Vagina (tissue), 2 donors: Measurements from ENCODE around the gene LYPD8. TPM values are rescaled to one million over a fixed set of nuclear protein-coding genes. Genes with fewer than 3 reads are reported as not detected.

ENCODE experiments used
- DNase-seq, 2 donors: peaks; one replicate each; pipeline ENCODE4 v3.0.0-alpha.2; 2017; ENCODE audit errors: extremely low spot score in 2 of 2
- H3K27ac ChIP-seq: fragments of 200-600 bp; sonication (generic); one replicate; pipeline ENCODE4 v1.5.1; 2019
- H3K27me3 ChIP-seq: fragments of 200-600 bp; sonication (generic); one replicate; pipeline ENCODE4 v1.5.1; 2019
- H3K36me3 ChIP-seq, 2 donors: fragments of 200-600 bp; sonication (generic); one replicate each; pipeline ENCODE4 v1.5.1; 2017 to 2019
- H3K4me1 ChIP-seq: fragments of 200-600 bp; sonication (generic); one replicate; pipeline ENCODE4 v1.5.1; 2019
- H3K4me3 ChIP-seq, 2 donors: fragments of 200-600 bp; sonication (generic); 1 replicate in 1 of 2; 2 replicates in 1 of 2; pipeline ENCODE4 v1.5.1; 2016 to 2019
- H3K9me3 ChIP-seq: fragments of 200-600 bp; sonication (generic); one replicate; pipeline ENCODE4 v1.5.1; 2019
- POLR2A ChIP-seq, 2 donors: fragments of 450-650 bp; IDR thresholded peaks; one replicate each; pipeline ENCODE4 v1.6.1; 2017; ENCODE audit warnings: antibody characterized with exemption in 2 of 2, mild to moderate bottlenecking in 2 of 2, moderate library complexity in 2 of 2
- POLR2AphosphoS5 ChIP-seq, 2 donors: sonication (generic); formaldehyde crosslinking; IDR thresholded peaks; one replicate each; pipeline ENCODE4 v1.9.0; 2017; ENCODE audit warnings: antibody characterized with exemption in 2 of 2, mild to moderate bottlenecking in 2 of 2, low read depth in 1 of 2; ENCODE audit not compliant: insufficient read depth in 1 of 2
- intact Hi-C: fragments of 100-400 bp; cut with DNase I; formaldehyde crosslinking; loops from one replicate; pipeline ENCODE4 v1.15.1; 2023
- total RNA-seq: library from RNA; depleted of rRNA; stranded (reverse); fragments of >200 nt; gene quantifications from one replicate; pipeline ENCODE4 v1.2.3, GENCODE V29; 2016
- TF ChIP-seq, protein P1 (sequence below), 3 experiments: fragments of 450-650 bp in 2 of 3; fragments of 200-600 bp in 1 of 3; sonication (generic) in 1 of 3; IDR thresholded peaks; one replicate each; pipeline ENCODE4 v1.5.1; 2017 to 2019; ENCODE audit warnings: antibody characterized with exemption in 3 of 3, mild to moderate bottlenecking in 2 of 3, moderate library complexity in 2 of 3

The LYPD8 gene
- total RNA-seq, 1 donor from 2014 or later: not detected

DNA sequence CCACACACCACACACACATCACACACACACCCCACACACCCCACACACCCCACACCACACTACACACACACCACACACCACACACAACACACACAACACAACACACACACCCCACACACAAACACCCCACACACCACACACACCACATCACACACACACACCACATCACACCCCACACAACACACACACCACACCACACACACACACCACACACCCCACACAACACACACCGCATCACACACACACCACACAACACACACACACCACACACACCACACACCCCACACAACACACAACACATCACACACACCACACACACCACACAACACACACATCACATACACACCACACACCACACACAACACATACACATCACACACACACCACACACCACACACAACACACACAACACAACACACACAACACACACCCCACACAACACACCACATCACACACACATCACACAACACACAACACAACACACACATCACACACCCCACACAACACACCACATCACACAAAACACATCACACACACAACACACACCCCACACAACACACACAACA lies 2.4 kb downstream of the LYPD8 start:
- H3K4me3 ChIP-seq: no peak overlapping the region
- no peaks in the 10 kb centered on the region for H3K36me3 ChIP-seq
- no peaks in the 10 kb centered on the region for H3K9me3 ChIP-seq
- H3K4me1 ChIP-seq: no peaks in the 10 kb centered on the region
- no peak overlapping the region for H3K27ac ChIP-seq
- intact Hi-C loops: no loop called here
- no peaks in the 10 kb centered on the region for H3K27me3 ChIP-seq
- DNase-seq: no peak
- TF ChIP-seq POLR2AphosphoS5 (IDR thresholded peaks at IDR 0.05; ENCODE audit: insufficient read depth in 1 of 2, low read depth in 1 of 2) (no peak), POLR2A (IDR thresholded peaks at IDR 0.05) (no peak)
- TF ChIP-seq, protein P1, sequence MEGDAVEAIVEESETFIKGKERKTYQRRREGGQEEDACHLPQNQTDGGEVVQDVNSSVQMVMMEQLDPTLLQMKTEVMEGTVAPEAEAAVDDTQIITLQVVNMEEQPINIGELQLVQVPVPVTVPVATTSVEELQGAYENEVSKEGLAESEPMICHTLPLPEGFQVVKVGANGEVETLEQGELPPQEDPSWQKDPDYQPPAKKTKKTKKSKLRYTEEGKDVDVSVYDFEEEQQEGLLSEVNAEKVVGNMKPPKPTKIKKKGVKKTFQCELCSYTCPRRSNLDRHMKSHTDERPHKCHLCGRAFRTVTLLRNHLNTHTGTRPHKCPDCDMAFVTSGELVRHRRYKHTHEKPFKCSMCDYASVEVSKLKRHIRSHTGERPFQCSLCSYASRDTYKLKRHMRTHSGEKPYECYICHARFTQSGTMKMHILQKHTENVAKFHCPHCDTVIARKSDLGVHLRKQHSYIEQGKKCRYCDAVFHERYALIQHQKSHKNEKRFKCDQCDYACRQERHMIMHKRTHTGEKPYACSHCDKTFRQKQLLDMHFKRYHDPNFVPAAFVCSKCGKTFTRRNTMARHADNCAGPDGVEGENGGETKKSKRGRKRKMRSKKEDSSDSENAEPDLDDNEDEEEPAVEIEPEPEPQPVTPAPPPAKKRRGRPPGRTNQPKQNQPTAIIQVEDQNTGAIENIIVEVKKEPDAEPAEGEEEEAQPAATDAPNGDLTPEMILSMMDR (IDR thresholded peaks at IDR 0.05): no peak

- Histone ChIP-seq H3K4me3 (no peak overlapping the region), H3K9me3 (no peaks in the 10 kb centered on the region), H3K4me1 (no peaks in the 10 kb centered on the region), H3K36me3 (no peaks in the 10 kb centered on the region), H3K27ac (no peak overlapping the region), H3K27me3 (no peaks in the 10 kb centered on the region)
- no peak for DNase-seq
- TF ChIP-seq POLR2AphosphoS5 (IDR thresholded peaks at IDR 0.05; ENCODE audit: insufficient read depth in 1 of 2, low read depth in 1 of 2) (no peak), POLR2A (IDR thresholded peaks at IDR 0.05) (no peak)
- TF ChIP-seq, protein P1 (IDR thresholded peaks at IDR 0.05): no peak
- intact Hi-C loops: no loop called here
Observed at GRCh38 chr1:248752161-248753028, 3.2 kb downstream of the LYPD8 start.

DNA sequence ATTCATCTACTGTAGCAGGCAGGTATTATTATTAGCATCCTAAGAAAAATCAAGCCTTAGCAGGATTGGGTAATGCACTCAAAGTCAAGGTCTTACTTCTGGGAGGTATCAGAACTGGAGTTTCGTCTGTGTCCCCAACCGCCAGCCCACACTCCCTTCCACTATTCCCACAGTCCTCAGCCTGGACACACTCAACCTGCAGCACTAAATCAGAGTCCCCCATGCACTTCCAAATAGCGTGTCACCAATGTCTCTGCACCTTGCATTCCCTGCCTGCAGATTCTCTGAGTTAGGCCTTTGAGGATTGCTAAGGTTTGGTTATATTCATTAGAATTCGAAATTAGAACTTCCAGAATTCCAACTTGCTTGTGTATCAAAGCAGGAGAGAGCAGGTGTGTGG lies 3.9 kb downstream of the LYPD8 start:
- Histone ChIP-seq H3K9me3 (no peaks in the 10 kb centered on the region), H3K27me3 (no peaks in the 10 kb centered on the region), H3K4me1 (no peaks in the 10 kb centered on the region), H3K36me3 (no peaks in the 10 kb centered on the region), H3K4me3 (no peak overlapping the region), H3K27ac (no peak overlapping the region)
- no peak for DNase-seq
- intact Hi-C loops: no loop called here
- TF ChIP-seq, protein P1 (IDR thresholded peaks at IDR 0.05): no peak
- TF ChIP-seq POLR2A (IDR thresholded peaks at IDR 0.05) (no peak), POLR2AphosphoS5 (IDR thresholded peaks at IDR 0.05; ENCODE audit: insufficient read depth in 1 of 2, low read depth in 1 of 2) (no peak)

DNA sequence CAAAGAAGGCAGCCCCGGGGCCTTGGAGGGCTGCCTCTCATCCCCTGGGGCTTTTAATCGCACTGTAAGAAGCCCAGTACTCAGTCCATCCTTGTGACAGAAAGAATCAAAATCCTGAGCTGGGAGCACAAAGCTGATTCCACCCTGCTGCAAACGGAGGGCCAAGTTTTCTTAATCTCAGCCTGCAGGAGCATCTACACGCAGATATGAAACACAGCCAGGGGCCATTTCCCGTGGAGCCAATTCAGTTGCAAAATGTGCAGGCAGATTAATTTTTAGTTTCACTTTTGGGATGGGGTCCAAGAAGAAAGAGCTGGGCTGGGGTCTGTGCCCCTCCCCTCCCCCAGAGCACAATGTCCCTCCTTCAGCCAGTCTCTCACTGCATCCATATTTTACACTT lies 4.4 kb downstream of the LYPD8 start:
- no peak for TF ChIP-seq POLR2AphosphoS5 (IDR thresholded peaks at IDR 0.05; ENCODE audit: insufficient read depth in 1 of 2, low read depth in 1 of 2)
- TF ChIP-seq, protein P1 (IDR thresholded peaks at IDR 0.05): no peak
- TF ChIP-seq POLR2A (IDR thresholded peaks at IDR 0.05): no peak
- H3K4me3 ChIP-seq: no peak overlapping the region
- intact Hi-C loops: no loop called here
- DNase-seq: no peak
- H3K9me3 ChIP-seq: no peaks in the 10 kb centered on the region
- no peak overlapping the region for H3K27ac ChIP-seq
- no peaks in the 10 kb centered on the region for H3K27me3 ChIP-seq
- H3K36me3 ChIP-seq: no peaks in the 10 kb centered on the region
- H3K4me1 ChIP-seq: no peaks in the 10 kb centered on the region

DNA sequence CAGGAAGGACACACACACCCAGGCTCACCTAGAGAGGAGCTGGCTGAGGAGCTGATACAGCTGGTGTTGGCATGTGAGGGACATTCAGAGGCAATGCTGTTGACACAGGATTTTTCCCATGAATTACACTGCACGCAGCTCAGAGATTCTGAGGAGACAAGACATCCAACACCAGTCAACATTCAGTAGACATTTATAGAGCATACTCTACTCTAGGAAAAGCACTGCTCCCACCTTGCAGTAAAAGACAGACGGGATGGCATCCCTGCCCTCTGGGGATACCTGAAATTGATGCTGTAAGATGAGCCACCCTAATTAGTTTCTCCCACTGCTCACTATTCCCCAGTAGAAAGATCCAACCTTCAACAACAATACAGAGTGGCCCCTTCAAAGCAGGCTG lies 5.1 kb downstream of the LYPD8 start:
- Histone ChIP-seq H3K4me3 (no peak overlapping the region), H3K9me3 (no peaks in the 10 kb centered on the region), H3K27me3 (no peaks in the 10 kb centered on the region), H3K36me3 (no peaks in the 10 kb centered on the region), H3K4me1 (no peaks in the 10 kb centered on the region), H3K27ac (no peak overlapping the region)
- intact Hi-C loops: no loop called here
- TF ChIP-seq POLR2AphosphoS5 (IDR thresholded peaks at IDR 0.05; ENCODE audit: insufficient read depth in 1 of 2, low read depth in 1 of 2) (no peak), POLR2A (IDR thresholded peaks at IDR 0.05) (no peak)
- TF ChIP-seq, protein P1 (IDR thresholded peaks at IDR 0.05): no peak
- DNase-seq: no peak
